Small intestine (tissue), 7 donors: ENCODE measurements around the gene ALKBH8. TPM values are rescaled to one million over a fixed set of nuclear protein-coding genes. Genes with fewer than 3 reads are reported as not detected.
"Not testable (repeated sequence)": the region's sequence is repeated elsewhere in the genome, so short reads cannot be mapped to it uniquely, and the experiment has no call there.

Source experiments
- DNase-seq, 2 donors: peaks; one replicate each; pipeline versions ENCODE4 v3.0.0 to v3.0.0-alpha.2; 2013
- FAIRE-seq: peaks from 2 replicates; lab custom pipeline; 2012; peaks lifted over from hg19 to GRCh38; lab: Jason Lieb, UNC
- H3K27ac ChIP-seq, 3 donors: one replicate each; pipeline ENCODE4 v1.5.1; 2013; ENCODE audit warnings: low read length in 2 of 3, mild to moderate bottlenecking in 2 of 3, control low read depth in 1 of 3, inconsistent platforms in 1 of 3, low read depth in 1 of 3, moderate library complexity in 1 of 3
- H3K27me3 ChIP-seq, 3 donors: one replicate each; pipeline ENCODE4 v1.6.1; 2013; ENCODE audit warnings: low read length in 3 of 3, inconsistent platforms in 1 of 3; ENCODE audit not compliant: control insufficient read depth in 3 of 3, insufficient read depth in 3 of 3
- H3K36me3 ChIP-seq, 3 donors: one replicate each; pipeline ENCODE4 v1.6.1; 2013; ENCODE audit warnings: low read length in 3 of 3, inconsistent platforms in 1 of 3, low read depth in 1 of 3, mild to moderate bottlenecking in 1 of 3, moderate library complexity in 1 of 3; ENCODE audit not compliant: control insufficient read depth in 3 of 3, insufficient read depth in 2 of 3
- H3K4me1 ChIP-seq, 3 donors: one replicate each; pipeline ENCODE4 v1.6.1; 2013; ENCODE audit warnings: low read length in 2 of 3, inconsistent platforms in 1 of 3, low read depth in 1 of 3, mild to moderate bottlenecking in 1 of 3, moderate library complexity in 1 of 3; ENCODE audit not compliant: control insufficient read depth in 3 of 3, insufficient read depth in 2 of 3
- H3K4me3 ChIP-seq, 3 donors: one replicate each; pipeline ENCODE4 v1.5.1; 2013; ENCODE audit warnings: low read length in 3 of 3, control low read depth in 1 of 3, inconsistent platforms in 1 of 3, low read depth in 1 of 3, mild to moderate bottlenecking in 1 of 3, moderate library complexity in 1 of 3
- H3K9me3 ChIP-seq, 2 donors: one replicate each; pipeline ENCODE4 v1.6.1; 2013; ENCODE audit warnings: low read depth in 1 of 2, low read length in 1 of 2; ENCODE audit not compliant: control insufficient read depth in 2 of 2, insufficient read depth in 1 of 2
- WGBS, 3 donors: extraction: QIAGEN DNeasy Blood & Tissue Kit; methylation state at CpG; one replicate each; pipeline ENCODE4 v1.1.7; 2013; 5-methylcytosine and 5-hydroxymethylcytosine counted together
- polyA plus RNA-seq, 4 donors: library from polyadenylated mRNA; stranded (reverse) in 3 of 4; unstranded in 1 of 4; fragments of 200-250 nt in 3 of 4; fragments of 120-200 nt in 1 of 4; gene quantifications; one replicate each; pipeline versions ENCODE4 v1.2.1 to v1.2.3, GENCODE V29; 2013
- donor health status: healthy with polysubstance abuse.
- donor health status: control.
- donor health status: control.
- donor health status: Bipolar disorder and iron deficiency.
- donor health status: healthy.

The ALKBH8 gene
- polyA plus RNA-seq, 4 donors, result 1.8 to 10.1 (median 3.0) TPM

- Histone ChIP-seq H3K9me3 (no peaks in the 10 kb centered on the region), H3K27ac (no peak overlapping the region), H3K4me1 (peaks cover 3 to 11% (median 5%) of the 10 kb centered on the region in 3 donors), H3K27me3 (no peaks in the 10 kb centered on the region), H3K36me3 (no peaks in the 10 kb centered on the region), H3K4me3 (no peak overlapping the region)
- FAIRE-seq (no peak), DNase-seq (no peak)
- 88 to 98% (median 90%) methylated on average over 2 of the region's 2 CpGs for WGBS, 3 donors
Observed at GRCh38 chr11:107566569-107566968, 1.0 kb upstream of the ALKBH8 start.

- H3K9me3 ChIP-seq, FAIRE-seq, DNase-seq, H3K27me3 ChIP-seq, H3K36me3 ChIP-seq: not testable (repeated sequence)
- H3K4me1 ChIP-seq, result peaks cover 3 to 11% (median 5%) of the 10 kb centered on the region in 3 donors
- peak overlapping the region; percentile 53 to 97 (median 74) for H3K27ac ChIP-seq
- WGBS, 3 donors, result 60 to 66% (median 63%) methylated on average over 9 of the region's 9 CpGs
- H3K4me3 ChIP-seq, result peak overlapping the region; percentile 70 to 76 (median 75)
Observed at GRCh38 chr11:107565955-107566501, 493 bp upstream of the ALKBH8 start.

GRCh38 chr11:107564877-107565218 lies 687 bp downstream of the ALKBH8 start:
- no peaks in the 10 kb centered on the region for H3K27me3 ChIP-seq
- H3K4me3 ChIP-seq, result peak overlapping the region; percentile 70 to 76 (median 75)
- peaks cover 3 to 11% (median 5%) of the 10 kb centered on the region in 3 donors for H3K4me1 ChIP-seq
- DNase-seq (no peak), FAIRE-seq (no peak)
- no peaks in the 10 kb centered on the region for H3K9me3 ChIP-seq
- H3K36me3 ChIP-seq, result no peaks in the 10 kb centered on the region
- H3K27ac ChIP-seq, result peak overlapping the region in 2 of 3 donors; percentile 53 to 97
- 12 to 13% (median 13%) methylated on average over 6 of the region's 6 CpGs for WGBS, 3 donors

GRCh38 chr11:107563702-107564101 lies 1.8 kb downstream of the ALKBH8 start:
- no peaks in the 10 kb centered on the region for H3K36me3 ChIP-seq
- DNase-seq (peak; percentile 41 to 56), FAIRE-seq (no peak)
- peak overlapping the region in 1 of 3 donors; percentile 34 for H3K27ac ChIP-seq
- H3K4me1 ChIP-seq, result peaks cover 3 to 11% (median 5%) of the 10 kb centered on the region in 3 donors
- H3K27me3 ChIP-seq, result no peaks in the 10 kb centered on the region
- WGBS, 3 donors, result 0 to 4% (median 3%) methylated on average over 2 of the region's 2 CpGs
- no peak overlapping the region for H3K4me3 ChIP-seq
- H3K9me3 ChIP-seq, result no peaks in the 10 kb centered on the region

- no peaks in the 10 kb centered on the region for H3K36me3 ChIP-seq
- no peaks in the 10 kb centered on the region for H3K9me3 ChIP-seq
- no peak for DNase-seq
- no peak for FAIRE-seq
- H3K27ac ChIP-seq, result no peak overlapping the region
- 49 to 60% (median 50%) methylated on average over 4 of the region's 4 CpGs for WGBS, 3 donors
- H3K4me3 ChIP-seq, result no peak overlapping the region
- H3K4me1 ChIP-seq, result peaks cover 3 to 11% (median 5%) of the 10 kb centered on the region in 3 donors
- no peaks in the 10 kb centered on the region for H3K27me3 ChIP-seq
Observed at GRCh38 chr11:107562647-107563208, 2.8 kb downstream of the ALKBH8 start.

- Histone ChIP-seq H3K27me3 (no peaks in the 10 kb centered on the region), H3K4me3 (no peak overlapping the region), H3K9me3 (no peaks in the 10 kb centered on the region), H3K27ac (no peak overlapping the region), H3K36me3 (no peaks in the 10 kb centered on the region), H3K4me1 (peaks cover 3 to 11% (median 5%) of the 10 kb centered on the region in 3 donors)
- FAIRE-seq (no peak), DNase-seq (no peak)
Observed at GRCh38 chr11:107561688-107562087, 3.8 kb downstream of the ALKBH8 start.

GRCh38 chr11:107550304-107550703 lies 15.2 kb downstream of the ALKBH8 start:
- peaks cover 0 to 16% (median 2%) of the 10 kb centered on the region in 3 donors for H3K36me3 ChIP-seq
- no peaks in the 10 kb centered on the region for H3K9me3 ChIP-seq
- H3K4me1 ChIP-seq, result no peaks in the 10 kb centered on the region
- FAIRE-seq (no peak), DNase-seq (no peak)
- H3K27ac ChIP-seq, result no peak overlapping the region
- no peaks in the 10 kb centered on the region for H3K27me3 ChIP-seq
- WGBS, 3 donors, result 89 to 92% (median 90%) methylated on average over 4 of the region's 4 CpGs
- H3K4me3 ChIP-seq, result no peak overlapping the region

- no peaks in the 10 kb centered on the region for H3K27me3 ChIP-seq
- no peaks in the 10 kb centered on the region for H3K4me1 ChIP-seq
- WGBS, 3 donors, result 93 to 99% (median 94%) methylated on average over 2 of the region's 2 CpGs
- DNase-seq (no peak), FAIRE-seq (no peak)
- no peaks in the 10 kb centered on the region for H3K9me3 ChIP-seq
- no peak overlapping the region for H3K27ac ChIP-seq
- no peak overlapping the region for H3K4me3 ChIP-seq
- H3K36me3 ChIP-seq, result peaks cover 0 to 14% (median 2%) of the 10 kb centered on the region in 3 donors
Observed at GRCh38 chr11:107549954-107550285, 15.6 kb downstream of the ALKBH8 start.
